BJ (cell line): Measurements from ENCODE around the gene ACTR3C. TPM values are rescaled to one million over a fixed set of nuclear protein-coding genes. Genes with fewer than 3 reads are reported as not detected.

Source experiments
- CTCF ChIA-PET: fragments of 350-600 bp; formaldehyde crosslinking; extraction: SDS; loops from one replicate; lab custom pipeline; 2021; ENCODE audit warnings: antibody characterized with exemption, inconsistent platforms; lab: Yijun Ruan, JAX
- POLR2A ChIA-PET: fragments of 300-600 bp; sonication (Branson Sonifier 250); formaldehyde crosslinking; extraction: SDS; loops from one replicate; lab custom pipeline; 2021; ENCODE audit warnings: antibody characterized with exemption; lab: Charles Lee
- DNase-seq: peaks from one replicate; pipeline ENCODE4 v3.0.0-alpha.2; 2011; ENCODE audit warnings: low read depth
- H3K27me3 ChIP-seq: 2 replicates; pipeline ENCODE4 v1.6.0; 2011; ENCODE audit warnings: low read length; ENCODE audit not compliant: control insufficient read depth, insufficient read depth
- H3K36me3 ChIP-seq: 2 replicates; pipeline ENCODE4 v1.5.1; 2011; ENCODE audit warnings: low read length; ENCODE audit not compliant: control insufficient read depth, insufficient read depth
- H3K4me3 ChIP-seq: 2 replicates; pipeline ENCODE4 v1.5.1; 2011; ENCODE audit warnings: low read depth, mild to moderate bottlenecking, control low read depth, low read length
- CTCF ChIP-seq: IDR thresholded peaks from 2 replicates; pipeline ENCODE4 v1.5.1; 2011; ENCODE audit warnings: low read depth, mild to moderate bottlenecking, control low read depth, inconsistent platforms, low read length, moderate library complexity; ENCODE audit not compliant: insufficient read depth
- polyA plus RNA-seq: library from polyadenylated mRNA; depleted of rRNA; stranded (reverse); fragments of >200 nt; gene quantifications from 2 replicates; pipeline ENCODE4 v1.2.3, GENCODE V29; 2011

ACTR3C gene
- polyA plus RNA-seq, 1 experiment = 0.60 TPM

GRCh38 chr7:150326657-150327268 is 3.4 kb upstream of the ACTR3C start:
- H3K36me3 ChIP-seq = no peaks in the 10 kb centered on the region
- H3K27me3 ChIP-seq = no peaks in the 10 kb centered on the region
- ChIA-PET CTCF (no interaction called here), POLR2A (no interaction called here)
- no peak for DNase-seq
- H3K4me3 ChIP-seq = no peak overlapping the region
- TF ChIP-seq CTCF = no peak

DNA sequence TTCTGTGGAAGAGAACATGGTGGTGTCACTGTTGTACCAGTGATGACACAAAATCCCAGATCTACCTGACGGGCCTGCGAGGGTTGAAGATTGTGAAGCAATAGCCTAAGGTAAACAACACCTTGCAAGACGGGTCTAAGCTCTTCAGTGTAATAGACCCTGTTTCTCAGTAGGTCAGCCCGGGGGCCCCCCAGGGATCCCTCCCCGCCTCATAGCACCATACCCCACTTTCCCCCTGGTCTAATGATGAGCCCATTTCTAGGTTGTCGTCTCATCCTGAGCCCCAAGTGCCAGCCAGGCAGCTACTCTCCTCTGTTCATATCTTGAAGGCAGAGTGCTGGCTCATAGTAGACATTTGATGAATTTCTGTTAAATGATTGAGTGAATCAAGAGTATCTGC is 2.6 kb upstream of the ACTR3C start:
- no peak for DNase-seq
- TF ChIP-seq CTCF = no peak
- ChIA-PET CTCF (interaction anchor here (1.0 to 1.2 kb wide), 2 partner anchors 9 to 29 kb away, joined by 3 read pairs; no protein-coding TSS in a partner anchor), POLR2A (no interaction called here)
- Histone ChIP-seq H3K36me3 (no peaks in the 10 kb centered on the region), H3K27me3 (no peaks in the 10 kb centered on the region), H3K4me3 (no peak overlapping the region)

- CTCF ChIA-PET = interaction anchor here (1.0 to 1.2 kb wide), 2 partner anchors 10 to 30 kb away, joined by 3 read pairs; no protein-coding TSS in a partner anchor
- Histone ChIP-seq H3K4me3 (no peak overlapping the region), H3K27me3 (no peaks in the 10 kb centered on the region), H3K36me3 (no peaks in the 10 kb centered on the region)
- POLR2A ChIA-PET = no interaction called here
- TF ChIP-seq CTCF = no peak
- no peak for DNase-seq
These were observed 1.8 kb upstream of the ACTR3C start for GRCh38 chr7:150325110-150325611.

- DNase-seq = no peak
- ChIA-PET POLR2A (no interaction called here), CTCF (interaction anchor here (1.2 kb wide), 1 partner anchor 11 kb away, joined by 3 read pairs; no protein-coding TSS in a partner anchor)
- Histone ChIP-seq H3K4me3 (no peak overlapping the region), H3K36me3 (no peaks in the 10 kb centered on the region), H3K27me3 (no peaks in the 10 kb centered on the region)
- TF ChIP-seq CTCF = no peak
These were observed 1.1 kb upstream of the ACTR3C start for GRCh38 chr7:150324373-150324961.

- Histone ChIP-seq H3K27me3 (no peaks in the 10 kb centered on the region), H3K4me3 (no peak overlapping the region; the same call in 1 of the 2 replicates), H3K36me3 (no peaks in the 10 kb centered on the region)
- ChIA-PET POLR2A (no interaction called here), CTCF (no interaction called here)
- no peak for DNase-seq
- TF ChIP-seq CTCF = no peak
These were observed 482 bp upstream of the ACTR3C start for GRCh38 chr7:150323682-150324372.
